ENCODE data around the gene NHERF1. TPM values are rescaled to one million over a fixed set of nuclear protein-coding genes. Genes with fewer than 3 reads are reported as not detected.

NHERF1 gene
- total RNA-seq, 1 donor from 2014 or later = 108 TPM

DNA sequence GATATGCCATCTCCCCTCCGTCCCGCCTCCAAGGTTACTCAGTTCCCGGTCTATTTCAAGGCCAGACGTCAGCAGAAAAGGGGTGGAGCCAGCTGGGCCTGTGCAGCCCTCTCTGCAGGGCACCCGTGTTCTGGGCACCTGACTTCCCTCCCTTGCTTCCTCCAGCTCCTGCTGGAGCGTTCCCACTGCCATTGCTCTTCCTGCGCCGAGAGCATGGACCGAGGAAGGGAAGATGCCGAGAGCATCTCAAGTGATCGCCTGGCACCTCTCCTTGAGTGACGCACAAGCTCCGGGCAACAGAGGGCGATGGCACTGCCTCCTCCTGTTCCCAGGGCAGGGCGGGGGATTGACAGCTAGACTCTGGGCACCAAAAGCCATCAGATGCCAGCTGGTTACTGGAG is 57.2 kb downstream of the NHERF1 start:
- no peaks in the 10 kb centered on the region for H3K4me1 Mint-ChIP-seq (ENCODE audit: low read depth)
- no peak overlapping the region for H3K27ac Mint-ChIP-seq (ENCODE audit: unreplicated experiment)
- H3K4me3 Mint-ChIP-seq (ENCODE audit: unreplicated experiment) = no peak overlapping the region
- peaks cover 18% of the 10 kb centered on the region for H3K36me3 Mint-ChIP-seq (ENCODE audit: low read depth)
- no peaks in the 10 kb centered on the region for H3K9me3 Mint-ChIP-seq (ENCODE audit: low read depth)
- DNase-seq (ENCODE audit: low spot score) = no peak
- no peak for TF ChIP-seq CTCF (IDR thresholded peaks at IDR 0.05)
- H3K27me3 Mint-ChIP-seq (ENCODE audit: low read depth) = no peaks in the 10 kb centered on the region

- Mint-ChIP-seq H3K4me1 (ENCODE audit: low read depth) (no peaks in the 10 kb centered on the region), H3K36me3 (ENCODE audit: low read depth) (peaks cover 19% of the 10 kb centered on the region), H3K27me3 (ENCODE audit: low read depth) (no peaks in the 10 kb centered on the region), H3K4me3 (ENCODE audit: unreplicated experiment) (no peak overlapping the region), H3K27ac (ENCODE audit: unreplicated experiment) (no peak overlapping the region), H3K9me3 (ENCODE audit: low read depth) (no peaks in the 10 kb centered on the region)
- TF ChIP-seq CTCF (IDR thresholded peaks at IDR 0.05) = no peak
- no peak for DNase-seq (ENCODE audit: low spot score)
Observed at GRCh38 chr17:74806334-74806733, 57.9 kb downstream of the NHERF1 start.

DNA sequence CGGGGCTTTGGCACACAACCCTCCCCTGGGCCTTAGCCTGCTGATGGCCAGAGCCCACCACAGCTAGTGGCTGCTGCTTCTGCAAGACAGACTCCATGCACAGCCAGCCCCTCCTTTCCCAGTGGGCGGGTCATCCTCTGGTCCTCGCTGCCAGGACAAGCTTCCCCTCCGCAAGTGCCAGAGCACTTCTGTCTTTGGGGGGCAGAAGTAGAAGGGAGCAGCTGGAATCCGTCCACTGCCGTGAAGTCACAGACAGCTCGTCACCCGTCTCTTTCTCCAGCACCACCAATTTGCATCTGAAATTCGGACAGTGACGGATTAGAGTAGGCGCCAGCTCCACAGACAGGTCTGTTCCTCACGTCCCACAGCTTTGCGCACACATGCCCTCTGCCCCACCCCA is 59.0 kb downstream of the NHERF1 start:
- Mint-ChIP-seq H3K4me1 (ENCODE audit: low read depth) (no peaks in the 10 kb centered on the region), H3K4me3 (ENCODE audit: unreplicated experiment) (no peak overlapping the region), H3K27me3 (ENCODE audit: low read depth) (no peaks in the 10 kb centered on the region), H3K27ac (ENCODE audit: unreplicated experiment) (no peak overlapping the region), H3K36me3 (ENCODE audit: low read depth) (peaks cover 19% of the 10 kb centered on the region), H3K9me3 (ENCODE audit: low read depth) (no peaks in the 10 kb centered on the region)
- TF ChIP-seq CTCF (IDR thresholded peaks at IDR 0.05) = no peak
- DNase-seq (ENCODE audit: low spot score) = no peak

DNA sequence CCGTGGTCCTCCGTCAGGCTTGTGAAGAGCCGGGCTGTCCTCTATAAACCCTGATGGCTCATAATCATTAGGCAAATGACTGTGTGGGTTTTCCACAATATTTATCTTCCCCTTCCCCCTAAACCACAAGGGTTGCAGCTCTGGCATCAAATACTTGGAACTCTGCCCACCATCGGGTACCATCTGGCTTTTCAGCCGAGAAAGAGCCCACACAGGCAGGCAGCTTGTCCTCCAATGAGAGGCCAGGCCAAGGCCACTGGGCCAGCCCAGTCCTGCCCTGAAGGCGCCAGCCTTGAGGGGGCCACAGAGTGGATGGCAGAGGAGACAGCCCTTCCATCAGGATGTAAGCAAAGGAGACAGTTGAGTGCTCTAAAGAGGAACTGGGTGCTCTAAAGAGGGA is 59.5 kb downstream of the NHERF1 start:
- peaks cover 21% of the 10 kb centered on the region for H3K36me3 Mint-ChIP-seq (ENCODE audit: low read depth)
- H3K27ac Mint-ChIP-seq (ENCODE audit: unreplicated experiment) = no peak overlapping the region
- no peaks in the 10 kb centered on the region for H3K4me1 Mint-ChIP-seq (ENCODE audit: low read depth)
- no peak overlapping the region for H3K4me3 Mint-ChIP-seq (ENCODE audit: unreplicated experiment)
- DNase-seq (ENCODE audit: low spot score) = no peak
- TF ChIP-seq CTCF (IDR thresholded peaks at IDR 0.05) = no peak
- no peaks in the 10 kb centered on the region for H3K9me3 Mint-ChIP-seq (ENCODE audit: low read depth)
- H3K27me3 Mint-ChIP-seq (ENCODE audit: low read depth) = no peaks in the 10 kb centered on the region

- H3K4me3 Mint-ChIP-seq (ENCODE audit: unreplicated experiment) = no peak overlapping the region
Observed at GRCh38 chr17:74808714-74809430, 60.4 kb downstream of the NHERF1 start.

More at GRCh38 chr17:74808714-74809430, 60.4 kb downstream of the NHERF1 start:
- no peaks in the 10 kb centered on the region for H3K4me1 Mint-ChIP-seq (ENCODE audit: low read depth)
- H3K27me3 Mint-ChIP-seq (ENCODE audit: low read depth) = no peaks in the 10 kb centered on the region
- no peak overlapping the region for H3K27ac Mint-ChIP-seq (ENCODE audit: unreplicated experiment)
- no peaks in the 10 kb centered on the region for H3K9me3 Mint-ChIP-seq (ENCODE audit: low read depth)
- TF ChIP-seq CTCF (IDR thresholded peaks at IDR 0.05) = no peak
- no peak for DNase-seq (ENCODE audit: low spot score)
- H3K36me3 Mint-ChIP-seq (ENCODE audit: low read depth) = peaks cover 21% of the 10 kb centered on the region

Data from chondrocyte (in vitro differentiated cells).